ENCODE measurements around the gene AGBL1.
"Not testable (repeated sequence)": the region's sequence is repeated elsewhere in the genome, so short reads cannot be mapped to it uniquely, and the experiment has no call there.

AGBL1 gene

DNA sequence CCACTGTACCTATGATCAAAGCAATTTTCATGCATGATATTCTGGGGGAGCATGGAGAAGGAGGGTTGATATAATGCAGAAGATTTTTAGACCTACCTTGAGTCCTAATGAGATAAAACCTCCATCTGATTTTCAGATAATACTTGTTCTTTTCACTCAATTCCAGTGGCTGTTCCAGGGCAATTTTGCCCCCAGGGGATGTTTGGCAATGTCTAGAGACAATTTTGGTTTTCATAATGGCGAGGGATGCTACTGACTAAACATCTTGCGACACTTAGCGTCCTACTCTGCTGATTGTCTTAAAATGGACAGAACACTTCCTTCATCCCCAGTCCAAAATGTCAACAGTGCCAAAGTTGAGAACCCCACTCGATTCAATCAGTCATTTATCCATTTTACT is 26.6 kb downstream of the AGBL1 start:
- H3K4me3 ChIP-seq (ENCODE audit: low read depth, low read length), result no peak overlapping the region
- no peak for DNase-seq (ENCODE audit: low read depth)
- no peak for TF ChIP-seq CTCF (IDR thresholded peaks at IDR 0.05; ENCODE audit: insufficient read depth, low read depth, low read length, missing control alignments)

DNA sequence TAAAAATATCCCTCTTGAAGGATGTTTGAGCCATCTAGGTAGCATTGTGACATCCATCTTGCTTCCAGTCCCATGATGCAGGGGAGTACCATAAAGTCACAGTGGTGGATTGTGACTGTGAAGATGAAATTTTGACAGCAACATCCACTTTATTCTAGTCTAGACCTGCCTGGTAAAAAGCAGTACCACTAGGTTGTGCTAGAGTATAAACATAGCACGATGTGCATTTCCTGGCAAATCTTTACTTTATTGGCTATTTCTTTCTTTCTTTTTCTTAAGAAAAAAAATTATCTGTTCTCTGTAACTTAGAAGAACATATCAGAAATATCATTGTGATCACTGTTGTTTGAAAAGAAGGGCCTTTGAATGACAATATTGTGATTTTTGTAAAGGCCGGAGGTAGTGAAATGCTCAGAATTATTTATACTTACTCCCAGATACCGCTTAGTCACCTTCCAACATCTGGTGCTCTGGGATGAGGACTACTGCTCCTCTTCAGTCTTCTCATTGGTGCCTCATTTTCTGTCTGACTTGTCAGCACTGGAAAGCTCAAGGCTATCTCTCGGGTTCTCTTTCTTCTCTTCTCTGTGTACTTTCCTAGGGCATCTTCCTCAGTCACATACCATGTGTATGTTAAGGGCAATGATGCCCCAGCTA is 35.6 kb downstream of the AGBL1 start:
- no peak for DNase-seq (ENCODE audit: low read depth)
- no peak overlapping the region for H3K4me3 ChIP-seq (ENCODE audit: low read depth, low read length)
- TF ChIP-seq CTCF (IDR thresholded peaks at IDR 0.05; ENCODE audit: insufficient read depth, low read depth, low read length, missing control alignments), result no peak

DNA sequence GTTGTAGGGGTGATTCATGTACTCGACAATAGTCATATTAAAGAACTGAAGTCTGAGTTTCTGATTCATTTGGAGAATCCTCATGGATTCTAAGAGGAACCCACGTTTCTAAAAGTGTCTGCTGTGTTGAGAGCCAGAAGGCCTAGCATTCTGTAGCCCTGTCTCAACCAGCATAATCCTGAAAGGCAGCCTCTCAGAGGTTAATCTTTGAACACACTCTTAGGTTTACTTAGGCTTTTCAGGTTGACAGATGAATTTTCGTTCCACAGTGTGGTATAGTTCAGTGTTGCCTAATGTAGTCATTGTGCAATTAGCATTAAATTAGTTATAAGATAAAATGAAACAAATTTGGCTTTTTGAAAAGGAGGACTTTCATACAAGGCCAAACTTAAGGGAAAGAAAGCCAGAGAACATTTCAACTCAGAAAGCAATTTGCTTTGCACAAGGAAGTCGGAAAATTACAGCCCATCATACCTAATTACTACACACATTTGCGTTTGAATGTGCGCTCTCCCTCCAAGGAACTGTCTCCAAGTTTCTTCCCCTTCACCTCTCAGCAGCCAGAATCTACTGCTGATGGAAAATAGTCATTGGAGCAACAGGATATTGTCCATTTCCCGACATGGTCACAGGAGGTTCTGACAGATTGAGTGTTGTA is 42.0 kb downstream of the AGBL1 start:
- TF ChIP-seq CTCF (IDR thresholded peaks at IDR 0.05; ENCODE audit: insufficient read depth, low read depth, low read length, missing control alignments), result no peak
- no peak overlapping the region for H3K4me3 ChIP-seq (ENCODE audit: low read depth, low read length)
- DNase-seq (ENCODE audit: low read depth), result no peak

DNA sequence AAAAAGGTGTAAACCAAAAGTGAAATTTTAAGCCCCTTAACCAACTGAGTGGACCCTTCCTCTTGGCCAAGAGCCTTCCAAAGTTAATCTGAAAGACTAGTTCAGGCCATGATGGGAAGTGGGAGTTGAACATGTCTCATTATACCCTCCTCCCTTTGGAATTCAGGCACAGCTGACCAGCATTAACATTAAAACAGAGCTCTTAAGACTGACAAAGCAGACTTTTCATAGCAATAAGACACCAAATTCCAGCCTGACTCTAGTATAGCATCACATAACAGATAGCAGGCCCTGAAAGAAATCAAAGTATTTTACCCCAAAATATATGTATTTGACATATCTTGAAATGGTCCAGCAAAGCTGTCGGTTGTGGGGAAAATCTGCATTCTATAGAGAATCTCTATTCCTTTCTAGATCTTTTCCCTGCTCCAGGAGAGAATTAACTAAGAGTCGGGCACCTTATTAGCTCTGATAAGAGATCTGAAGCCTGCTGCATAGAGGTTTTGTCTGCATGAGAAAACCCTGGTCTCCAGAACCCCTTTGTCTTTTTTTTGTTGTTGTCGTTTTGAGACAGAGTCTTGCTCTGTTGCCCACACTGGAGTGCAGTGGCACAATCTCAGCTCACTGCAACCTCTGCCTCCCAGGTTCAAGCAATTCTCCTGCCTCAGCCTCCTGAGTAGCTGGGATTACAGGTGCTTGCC is 43.2 kb downstream of the AGBL1 start:
- not testable (repeated sequence) for H3K4me3 ChIP-seq (ENCODE audit: low read depth, low read length); DNase-seq (ENCODE audit: low read depth)

- no peak for DNase-seq (ENCODE audit: low read depth)
- no peak overlapping the region for H3K4me3 ChIP-seq (ENCODE audit: low read depth, low read length)
- TF ChIP-seq CTCF (IDR thresholded peaks at IDR 0.05; ENCODE audit: insufficient read depth, low read depth, low read length, missing control alignments), result no peak
These were observed 46.1 kb downstream of the AGBL1 start for GRCh38 chr15:86125775-86126174.

GRCh38 chr15:86127547-86127946 is 47.9 kb downstream of the AGBL1 start:
- DNase-seq (ENCODE audit: low read depth), result no peak
- TF ChIP-seq CTCF (IDR thresholded peaks at IDR 0.05; ENCODE audit: insufficient read depth, low read depth, low read length, missing control alignments), result no peak
- no peak overlapping the region for H3K4me3 ChIP-seq (ENCODE audit: low read depth, low read length)

DNA sequence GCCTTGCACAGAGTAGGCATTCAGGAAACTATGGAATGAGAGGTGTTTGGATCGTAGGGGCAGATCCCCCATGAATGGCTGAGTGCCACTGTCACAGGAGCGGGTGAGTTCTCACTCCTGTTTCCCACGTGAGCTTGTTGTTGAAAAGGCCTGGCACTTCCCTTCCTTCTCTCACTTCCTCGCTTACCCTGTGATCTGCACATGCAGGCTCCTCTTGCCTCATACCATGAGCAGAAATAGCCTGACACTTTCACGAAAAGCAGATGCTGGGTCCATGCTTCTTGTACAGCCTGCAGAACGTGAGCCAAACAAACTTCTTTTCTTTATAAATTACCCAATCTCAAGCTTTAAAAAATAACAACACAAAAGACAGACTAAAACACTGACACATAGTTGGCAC is 55.4 kb downstream of the AGBL1 start:
- no peak for DNase-seq (ENCODE audit: low read depth)
- TF ChIP-seq CTCF (IDR thresholded peaks at IDR 0.05; ENCODE audit: insufficient read depth, low read depth, low read length, missing control alignments), result no peak
- no peak overlapping the region for H3K4me3 ChIP-seq (ENCODE audit: low read depth, low read length)
